GM21737 (cell line): ENCODE measurements around the gene PSMD8.

ENCODE experiments used
- ATAC-seq: cut with Tn5 transposase; IDR thresholded peaks from one replicate; pipeline ENCODE4 v1.9.1; 2021; ENCODE audit warnings: mild to moderate bottlenecking, moderate library complexity; ENCODE audit not compliant: unreplicated experiment

Gene PSMD8

GRCh38 chr19:38386971-38387549 lies 12.7 kb downstream of the PSMD8 start:
- ATAC-seq = no peak

GRCh38 chr19:38387550-38388348 lies 13.4 kb downstream of the PSMD8 start, which contains the start of gene GGN:
Gene GGN (minus strand): TSS chr19:38388034. CDS start chr19:38387261, 773 bp downstream.
- ATAC-seq = peak; percentile 40

- ATAC-seq = no peak
Observed at GRCh38 chr19:38388349-38389100, 14.2 kb downstream of the PSMD8 start, which contains the start of gene SPRED3. Gene SPRED3 (plus strand): TSS chr19:38388697. CDS start chr19:38390303, 1,606 bp downstream.

- no peak for ATAC-seq
Observed at GRCh38 chr19:38389101-38389925, 14.9 kb downstream of the PSMD8 start.

DNA sequence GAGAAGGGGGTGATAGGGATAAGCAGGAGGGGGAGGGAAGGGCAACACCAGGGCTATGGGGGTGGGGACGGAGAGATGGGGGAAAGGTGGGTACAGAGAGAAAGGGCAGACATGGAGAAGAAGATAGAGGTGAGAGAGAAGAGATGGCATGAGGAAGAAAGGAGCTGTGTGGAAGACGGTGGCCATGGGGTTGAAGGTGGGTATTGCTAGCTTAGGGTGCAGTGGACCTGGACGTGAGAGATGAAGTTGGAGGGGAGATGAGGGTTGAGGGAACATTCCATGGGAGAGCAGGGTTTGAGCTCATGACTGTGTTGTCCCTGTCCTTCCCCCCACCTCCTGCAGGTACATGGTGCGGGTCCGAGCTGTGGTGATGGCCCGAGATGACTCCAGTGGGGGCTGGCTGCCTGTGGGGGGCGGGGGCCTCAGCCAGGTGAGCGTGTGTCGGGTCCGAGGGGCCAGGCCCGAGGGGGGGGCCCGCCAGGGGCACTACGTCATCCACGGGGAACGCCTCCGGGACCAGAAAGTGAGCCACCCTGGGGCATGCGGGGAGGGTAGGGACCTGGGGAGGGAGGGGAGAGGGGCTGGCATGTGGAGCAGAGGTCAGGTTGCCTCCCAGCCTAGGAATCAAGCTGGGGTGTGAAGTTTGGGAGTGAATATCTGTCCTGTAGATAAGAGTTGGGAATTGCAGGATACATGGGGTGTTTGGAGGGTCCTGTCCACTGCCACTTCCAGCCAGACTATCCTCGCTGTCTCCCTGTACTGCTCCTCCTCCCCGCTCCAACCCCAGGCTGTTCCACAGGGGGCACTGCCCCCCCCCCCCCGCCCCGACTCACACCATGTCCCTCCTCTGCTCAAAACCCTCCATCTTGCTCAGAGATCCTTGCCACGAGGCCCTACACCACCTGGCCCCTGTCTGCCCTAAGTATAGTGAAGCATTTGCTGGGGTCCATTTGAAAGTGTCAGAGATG lies 15.9 kb downstream of the PSMD8 start:
- ATAC-seq = no peak

DNA sequence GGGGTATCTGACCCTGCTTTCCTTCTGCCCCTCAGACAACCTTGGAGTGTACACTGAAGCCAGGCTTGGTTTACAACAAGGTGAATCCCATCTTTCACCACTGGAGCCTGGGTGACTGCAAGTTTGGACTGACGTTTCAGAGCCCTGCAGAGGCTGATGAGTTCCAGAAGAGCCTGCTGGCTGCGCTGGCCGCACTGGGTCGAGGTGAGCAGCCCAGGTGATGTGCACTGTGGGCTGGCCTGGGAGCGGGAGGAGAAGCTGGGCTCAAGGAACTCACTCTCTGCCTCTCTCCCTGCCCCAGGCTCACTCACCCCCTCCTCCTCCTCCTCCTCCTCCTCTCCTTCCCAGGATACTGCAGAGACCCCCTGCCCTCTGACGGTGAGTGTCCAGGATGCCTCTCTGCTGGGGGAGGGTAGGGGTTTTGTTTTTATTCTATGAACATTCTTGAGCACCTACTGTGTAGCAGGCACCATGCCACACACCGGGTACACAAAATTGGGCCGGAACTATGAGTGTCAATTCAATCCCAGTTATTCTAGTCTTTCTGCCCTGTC lies 17.6 kb downstream of the PSMD8 start:
- no peak for ATAC-seq

- no peak for ATAC-seq
Observed at GRCh38 chr19:38392707-38393308, 18.4 kb downstream of the PSMD8 start.

- no peak for ATAC-seq
Observed at GRCh38 chr19:38394488-38394887, 20.1 kb downstream of the PSMD8 start.

DNA sequence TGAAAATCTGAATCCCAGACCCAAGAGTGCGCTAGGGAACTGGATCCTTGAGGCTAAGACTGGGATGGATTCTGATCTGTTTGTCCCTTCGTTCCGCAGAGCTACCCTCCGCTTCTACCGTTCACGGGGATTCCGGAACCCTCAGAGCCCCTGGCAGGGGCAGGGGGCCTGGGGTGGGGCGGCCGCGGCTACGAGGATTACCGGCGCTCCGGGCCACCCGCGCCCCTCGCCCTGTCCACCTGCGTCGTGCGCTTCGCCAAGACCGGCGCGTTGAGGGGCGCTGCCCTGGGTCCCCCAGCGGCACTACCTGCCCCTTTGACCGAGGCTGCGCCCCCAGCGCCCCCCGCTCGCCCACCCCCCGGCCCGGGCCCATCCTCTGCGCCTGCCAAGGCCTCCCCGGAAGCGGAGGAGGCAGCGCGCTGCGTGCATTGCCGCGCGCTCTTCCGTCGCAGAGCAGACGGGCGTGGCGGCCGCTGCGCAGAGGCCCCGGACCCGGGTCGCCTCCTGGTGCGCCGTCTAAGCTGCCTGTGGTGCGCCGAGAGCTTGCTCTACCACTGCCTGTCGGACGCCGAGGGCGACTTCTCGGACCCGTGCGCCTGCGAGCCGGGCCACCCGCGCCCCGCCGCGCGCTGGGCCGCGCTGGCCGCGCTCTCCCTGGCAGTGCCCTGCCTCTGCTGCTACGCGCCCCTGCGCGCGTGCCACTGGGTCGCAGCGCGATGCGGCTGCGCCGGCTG lies 21.2 kb downstream of the PSMD8 start:
- ATAC-seq = no peak

GRCh38 chr19:38399081-38399480 lies 24.7 kb downstream of the PSMD8 start:
- no peak for ATAC-seq

DNA sequence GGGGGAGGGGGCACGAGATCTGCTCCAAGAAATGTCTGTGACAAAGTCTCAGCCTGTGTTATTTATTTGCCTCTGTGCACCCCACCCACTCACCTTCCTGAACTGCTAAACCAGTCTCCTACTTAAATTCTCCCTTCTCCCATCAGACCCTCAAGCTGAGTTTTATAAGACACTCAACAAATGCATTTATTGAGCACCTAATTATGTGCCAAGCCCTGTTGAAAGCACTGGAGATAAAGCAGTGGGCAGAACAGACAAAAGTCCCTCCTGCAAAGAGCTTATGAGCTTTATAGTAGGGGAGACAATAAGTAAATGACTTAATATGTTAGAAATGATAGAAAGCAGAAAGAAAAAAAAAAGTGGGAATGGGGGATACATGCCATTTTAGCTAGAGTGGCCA lies 25.2 kb downstream of the PSMD8 start:
- ATAC-seq = no peak

DNA sequence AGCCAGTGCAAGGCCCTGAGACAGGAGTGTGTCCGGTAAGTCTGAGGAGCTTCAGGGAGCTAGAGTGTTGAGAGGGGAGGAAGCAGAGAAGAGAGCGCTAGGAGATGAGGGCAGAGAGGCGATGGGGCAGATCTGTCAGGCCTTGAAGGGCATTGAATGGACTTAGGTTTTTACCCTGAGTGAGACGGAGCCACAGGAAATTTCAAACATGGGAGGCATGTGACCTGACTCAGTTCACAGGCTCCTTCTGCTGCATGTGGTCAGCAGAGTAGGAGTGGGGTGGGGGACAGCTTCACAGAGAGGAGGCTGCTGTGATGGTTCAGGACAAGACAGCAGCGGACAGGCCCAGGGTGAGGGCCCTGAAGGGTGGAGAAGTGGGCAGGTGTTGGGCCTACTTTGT lies 26.0 kb downstream of the PSMD8 start:
- no peak for ATAC-seq

GRCh38 chr19:38401148-38401547 lies 26.8 kb downstream of the PSMD8 start:
- no peak for ATAC-seq

- peak; percentile 4 for ATAC-seq
Observed at GRCh38 chr19:38402623-38402966, 28.2 kb downstream of the PSMD8 start.

GRCh38 chr19:38402967-38403674 lies 28.8 kb downstream of the PSMD8 start, which contains the start of gene FAM98C:
Gene FAM98C (plus strand): TSS chr19:38403093. CDS start chr19:38403154, 61 bp downstream.
- peak; percentile 94 for ATAC-seq

DNA sequence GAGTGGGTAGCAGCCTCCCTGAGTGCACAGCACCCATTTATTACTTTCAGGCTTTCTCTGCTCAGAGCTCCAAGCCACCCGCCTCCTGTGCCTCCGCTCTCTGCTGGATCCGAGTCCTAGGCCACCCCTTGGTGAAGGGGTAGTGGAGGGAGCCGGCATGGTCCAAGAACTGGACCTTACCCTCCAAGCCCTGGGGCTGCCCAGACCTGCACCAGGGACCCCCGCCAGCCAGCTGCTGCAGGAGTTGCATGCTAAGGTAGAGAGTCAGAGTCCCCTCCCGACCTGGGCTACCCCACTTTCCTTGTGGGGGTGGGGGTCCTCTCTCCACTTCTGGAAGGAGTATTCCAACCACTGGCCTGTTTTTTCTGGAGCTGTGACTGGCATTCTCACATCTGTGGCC lies 30.5 kb downstream of the PSMD8 start:
- no peak for ATAC-seq

DNA sequence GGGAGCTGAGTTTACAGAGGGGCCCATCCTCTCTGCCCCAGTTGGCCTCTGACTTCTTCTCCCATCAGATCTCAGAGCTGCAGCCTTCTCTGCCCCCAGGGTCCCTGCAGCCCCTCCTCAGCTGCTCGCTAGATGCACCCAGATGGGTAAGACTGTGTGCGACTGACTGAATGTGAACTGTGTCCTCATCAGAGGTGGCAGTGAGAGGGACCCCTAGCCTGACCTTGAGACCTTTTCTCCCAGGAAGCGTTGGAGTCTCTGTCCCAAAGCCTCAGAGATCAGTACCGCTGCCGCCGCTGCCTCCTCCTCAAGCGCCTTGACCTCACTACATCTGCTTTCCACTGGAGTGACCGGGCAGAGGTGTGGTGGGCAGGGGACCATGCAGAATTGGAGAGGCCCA lies 30.9 kb downstream of the PSMD8 start:
- no peak for ATAC-seq
